DMS79 treated with DMSO at 0.1 percent for 48 hours (cell line): Measurements from ENCODE around the gene PDLIM4.

Source experiments
- DNase-seq: peaks from one replicate; lab custom pipeline; 2025; lab: John Stamatoyannopoulos, UW

PDLIM4 gene

DNA sequence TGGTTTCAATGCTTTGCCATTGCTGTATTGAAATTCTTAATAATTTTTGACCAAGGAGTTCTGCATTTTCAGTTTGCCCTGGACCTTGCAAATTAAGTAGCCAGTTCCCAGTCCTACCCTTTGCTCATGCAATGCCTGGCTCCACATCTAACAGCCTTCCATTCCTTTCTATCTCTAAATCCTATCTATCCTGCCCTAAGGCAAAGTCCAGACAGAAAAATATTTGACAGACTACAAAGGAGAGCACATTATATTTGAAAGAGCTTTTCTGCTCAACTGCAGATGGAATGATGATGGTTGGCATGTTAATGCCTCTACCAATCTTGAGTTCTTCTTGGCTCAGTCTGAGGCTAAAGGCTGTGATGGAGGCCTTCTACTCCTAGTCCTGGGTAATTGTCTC is 52.2 kb downstream of the PDLIM4 start:
- no peak for DNase-seq

DNA sequence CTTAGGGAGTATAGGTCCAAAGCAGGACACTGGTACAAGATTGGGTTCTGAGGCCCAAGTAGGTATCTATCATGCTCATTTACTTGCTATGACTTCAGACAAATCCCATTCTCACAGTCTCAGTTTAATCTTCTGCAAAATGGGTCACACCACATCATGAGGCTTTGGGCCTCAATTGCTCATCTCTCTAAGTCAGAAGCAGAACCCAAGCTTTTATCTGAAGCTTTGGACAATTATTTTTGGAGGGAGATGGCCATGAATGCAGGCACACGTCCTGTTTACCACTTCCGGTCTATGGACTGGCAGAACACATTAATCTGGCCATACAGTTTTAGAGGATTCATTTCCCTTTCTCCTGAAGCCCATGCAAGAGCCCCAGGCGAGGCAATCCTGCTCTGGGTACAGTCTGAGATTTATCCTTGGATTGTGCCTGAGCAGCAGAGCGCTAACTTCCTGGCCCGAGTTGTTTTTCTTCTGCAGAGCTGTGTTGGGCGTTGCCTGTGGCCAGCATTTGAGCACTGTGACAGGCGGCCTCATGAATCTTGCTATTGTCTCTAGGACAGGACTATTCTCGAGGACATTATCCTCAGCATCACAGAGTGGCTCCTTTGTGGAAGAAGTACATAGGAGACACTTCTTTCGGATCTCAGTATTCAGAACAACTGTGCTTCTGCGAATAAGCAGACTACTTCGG is 52.8 kb downstream of the PDLIM4 start:
- no peak for DNase-seq

DNA sequence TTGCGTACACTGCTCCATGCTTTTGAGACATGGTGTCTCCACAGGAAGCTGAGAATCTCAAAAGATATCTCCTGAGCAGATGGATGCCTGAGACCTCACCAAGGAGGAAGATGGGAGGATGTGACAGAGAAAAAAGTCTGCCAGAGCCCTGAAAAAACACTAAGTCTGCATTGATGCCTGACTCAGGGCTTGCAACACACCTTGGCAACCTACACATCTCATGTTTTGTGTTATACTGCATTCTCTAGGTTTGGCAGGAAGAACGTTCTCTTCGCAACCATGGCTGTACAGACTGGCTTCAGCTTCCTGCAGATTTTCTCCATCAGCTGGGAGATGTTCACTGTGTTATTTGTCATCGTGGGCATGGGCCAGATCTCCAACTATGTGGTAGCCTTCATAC is 55.9 kb downstream of the PDLIM4 start:
- no peak for DNase-seq

DNA sequence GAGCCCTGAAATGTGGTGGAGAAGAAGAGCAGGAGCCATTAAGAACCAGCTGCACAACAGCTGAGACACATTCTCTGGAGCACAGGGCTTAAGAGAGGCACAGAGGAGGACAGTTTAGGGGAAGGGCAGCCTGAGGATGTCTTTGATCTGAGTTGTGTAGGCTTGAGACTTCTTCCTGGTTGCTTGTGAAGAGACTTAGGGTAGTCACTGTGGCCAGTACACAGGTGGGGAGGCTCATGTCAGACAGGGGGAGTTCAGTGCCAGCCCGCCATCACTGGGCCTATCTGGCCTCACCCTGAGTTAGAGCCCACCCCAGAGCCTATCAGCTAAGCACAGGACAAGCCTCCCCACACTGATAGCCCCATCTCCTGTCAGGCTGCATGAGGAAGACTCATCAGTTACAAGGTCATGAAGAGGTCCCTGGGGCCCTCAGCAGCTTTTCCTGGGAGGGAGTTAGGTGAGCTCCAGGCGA is 56.5 kb downstream of the PDLIM4 start:
- DNase-seq = no peak

DNA sequence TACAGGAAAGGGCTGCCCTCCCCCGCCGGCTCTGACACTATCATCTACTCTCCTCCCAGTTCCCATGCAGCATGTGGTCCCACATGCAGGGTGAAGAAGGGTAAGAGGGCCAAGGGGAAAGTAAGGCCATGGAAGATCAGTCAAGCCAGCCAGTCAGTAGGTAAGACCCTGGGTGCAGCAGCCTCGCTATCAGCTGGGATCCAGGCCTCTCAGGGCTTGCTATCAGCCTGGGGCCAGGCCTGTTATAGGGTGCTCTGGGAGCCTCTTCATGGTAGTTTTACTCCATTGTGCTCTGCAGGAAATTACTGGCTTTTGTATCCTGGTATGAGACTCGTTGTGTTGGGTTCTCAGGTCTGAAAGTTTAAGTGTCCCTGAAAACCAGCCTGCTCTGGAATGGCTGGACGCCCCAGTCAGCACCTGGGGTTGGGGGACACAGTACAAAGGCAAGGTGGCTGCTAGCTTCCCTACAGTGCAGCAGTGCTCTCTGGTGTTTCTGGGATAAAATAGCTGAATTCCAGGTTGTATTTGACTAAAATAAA is 58.1 kb downstream of the PDLIM4 start:
- DNase-seq = no peak

DNA sequence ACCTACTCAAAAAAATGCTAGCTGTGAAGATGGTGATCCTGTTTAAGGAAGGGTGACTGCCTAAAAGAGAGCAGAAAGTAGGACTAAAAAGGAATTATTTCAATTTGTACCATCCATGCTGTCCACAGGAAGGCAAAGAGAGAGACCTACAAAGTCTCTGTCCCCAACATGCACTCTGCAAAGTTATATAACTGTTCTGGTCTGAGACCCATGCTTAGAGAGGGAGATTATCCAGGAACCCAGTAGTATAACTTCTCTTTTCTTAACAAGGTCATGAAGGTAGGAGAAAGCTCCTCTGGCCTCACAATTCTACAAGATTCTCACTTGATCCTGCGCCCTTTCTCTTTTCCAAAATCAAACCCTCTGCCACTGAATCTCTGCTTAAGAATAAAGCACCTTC is 62.5 kb downstream of the PDLIM4 start:
- DNase-seq = no peak

DNA sequence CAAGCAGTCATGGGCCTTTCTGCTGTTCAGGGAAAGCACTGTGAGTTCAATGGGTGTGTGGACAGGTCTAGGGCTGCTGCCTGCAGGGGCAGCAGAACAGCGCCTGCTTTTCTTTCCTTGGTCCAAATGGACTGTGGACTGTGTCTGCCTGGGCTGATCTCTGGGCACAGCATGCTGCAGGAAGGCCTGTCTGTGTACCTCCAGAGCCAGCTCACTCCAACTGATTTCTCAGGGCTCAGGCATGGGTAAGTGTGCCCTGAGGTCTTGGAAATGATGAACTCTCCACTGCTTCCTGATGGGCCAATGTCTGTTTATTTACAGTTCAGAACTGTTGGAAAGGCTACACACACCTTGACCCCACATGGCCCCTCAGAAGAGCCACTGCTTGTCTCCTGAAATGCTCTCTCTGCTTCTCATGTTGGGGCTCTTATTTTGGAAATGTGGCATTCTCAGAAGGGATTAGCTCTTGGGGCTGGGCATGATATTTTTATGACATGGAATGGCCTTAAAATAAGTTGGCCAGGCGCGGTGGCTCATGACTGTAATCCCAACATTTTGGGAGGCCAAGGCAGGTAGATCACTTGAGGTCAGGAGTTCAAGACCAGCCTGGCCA is 63.7 kb downstream of the PDLIM4 start:
- no peak for DNase-seq

DNA sequence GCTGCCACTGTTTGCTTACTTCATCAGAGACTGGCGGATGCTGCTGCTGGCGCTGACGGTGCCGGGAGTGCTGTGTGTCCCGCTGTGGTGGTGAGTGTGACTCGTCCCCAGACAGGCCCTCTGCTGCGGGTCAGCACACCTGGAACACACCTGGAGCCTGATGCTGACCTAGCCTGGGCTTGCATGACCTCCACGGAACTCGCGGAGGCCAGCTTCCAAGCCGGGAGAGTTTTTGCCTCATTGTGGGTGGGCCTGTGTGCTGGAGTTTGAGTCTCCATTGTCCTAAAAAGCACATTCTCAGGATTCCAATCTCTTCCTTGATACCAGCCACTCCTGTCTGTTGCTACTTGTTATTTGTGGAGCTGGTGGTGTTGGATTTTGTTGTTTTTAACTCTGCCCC is 64.8 kb downstream of the PDLIM4 start:
- no peak for DNase-seq
